Activated CD8-positive, alpha-beta memory T cell treated with anti-CD3 and anti-CD28 coated beads for 24 hours (primary cell): Measurements from ENCODE around the gene NLK.

Experiments used
- DNase-seq: peaks from one replicate; pipeline ENCODE4 v3.0.0-alpha.2; 2020

NLK gene

GRCh38 chr17:28041068-28041843 lies 1.2 kb upstream of the NLK start:
- peak; percentile 100 for DNase-seq

GRCh38 chr17:28041844-28042656 lies 427 bp upstream of the NLK start:
- no peak for DNase-seq

DNA sequence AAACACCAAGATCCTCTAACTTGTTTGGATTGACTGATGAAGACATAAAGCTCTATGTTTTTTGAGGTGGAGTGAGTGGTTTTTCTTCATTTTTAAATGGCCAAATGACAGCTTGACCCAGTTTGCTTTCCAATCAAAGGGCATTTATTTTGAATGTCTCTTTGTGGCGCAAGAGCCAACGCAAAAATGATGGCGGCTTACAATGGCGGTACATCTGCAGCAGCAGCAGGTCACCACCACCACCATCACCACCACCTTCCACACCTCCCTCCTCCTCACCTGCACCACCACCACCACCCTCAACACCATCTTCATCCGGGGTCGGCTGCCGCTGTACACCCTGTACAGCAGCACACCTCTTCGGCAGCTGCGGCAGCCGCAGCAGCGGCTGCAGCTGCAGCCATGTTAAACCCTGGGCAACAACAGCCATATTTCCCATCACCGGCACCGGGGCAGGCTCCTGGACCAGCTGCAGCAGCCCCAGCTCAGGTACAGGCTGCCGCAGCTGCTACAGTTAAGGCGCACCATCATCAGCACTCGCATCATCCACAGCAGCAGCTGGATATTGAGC lies 329 bp downstream of the NLK start:
- no peak for DNase-seq

GRCh38 chr17:28043296-28043695 lies 819 bp downstream of the NLK start:
- DNase-seq = no peak

GRCh38 chr17:28043741-28044140 lies 1.3 kb downstream of the NLK start:
- no peak for DNase-seq

- no peak for DNase-seq
These were observed 2.8 kb downstream of the NLK start for GRCh38 chr17:28045304-28045703.

DNA sequence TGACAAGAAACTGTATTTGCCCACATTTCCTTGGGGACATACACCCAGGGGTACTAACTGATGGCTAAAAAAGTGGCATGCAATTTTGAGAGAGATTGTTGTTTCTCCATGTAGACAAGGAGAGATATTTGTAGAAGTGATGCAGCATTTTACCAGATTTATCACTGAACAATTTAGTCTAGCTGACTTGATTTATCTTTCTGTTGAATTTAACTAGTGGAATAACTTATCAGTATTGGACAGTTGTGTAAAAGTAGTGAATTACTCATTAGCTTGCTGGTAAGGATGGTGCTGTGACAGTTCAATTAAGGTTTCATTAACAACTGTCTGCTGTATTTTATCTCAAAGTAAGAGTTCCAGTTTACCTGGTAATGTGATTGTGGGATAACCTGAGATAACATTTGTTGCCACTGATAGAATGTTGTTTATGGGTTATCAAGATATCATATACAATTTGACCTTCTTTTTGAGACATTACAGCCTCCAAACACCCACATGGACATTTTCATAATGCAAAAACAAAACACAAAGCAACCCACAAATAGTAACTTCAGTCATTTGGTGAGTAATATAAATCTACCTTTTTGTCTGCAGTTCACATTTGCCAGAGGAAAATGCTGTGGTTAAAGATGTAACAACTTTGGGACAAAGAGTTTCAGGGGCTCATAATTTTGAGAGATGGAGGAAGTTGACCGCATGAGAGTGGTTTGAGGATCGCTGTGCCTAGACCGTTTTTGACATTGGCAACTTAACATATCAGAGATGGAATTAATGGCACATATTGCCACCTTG lies 3.8 kb downstream of the NLK start:
- no peak for DNase-seq

- no peak for DNase-seq
These were observed 5.3 kb downstream of the NLK start for GRCh38 chr17:28047806-28048205.

DNA sequence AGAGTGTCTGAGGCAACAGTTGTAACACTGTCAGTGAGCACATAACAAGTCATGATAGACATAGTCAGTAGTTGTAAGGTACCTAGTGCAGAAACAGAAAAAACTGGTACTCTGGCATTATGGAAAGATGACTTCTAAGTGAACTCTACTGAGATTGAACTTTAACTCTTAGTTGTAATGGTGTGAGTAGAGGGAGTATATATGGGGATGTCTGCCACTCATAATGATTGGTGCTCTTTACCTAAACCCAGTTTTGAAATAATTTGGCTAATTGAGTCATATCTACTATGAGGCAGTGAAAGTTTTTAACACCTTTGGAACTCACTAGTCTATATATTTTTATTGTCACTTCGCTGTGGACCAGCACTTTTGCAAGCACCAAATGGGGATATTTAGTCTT lies 6.6 kb downstream of the NLK start:
- DNase-seq = no peak

DNA sequence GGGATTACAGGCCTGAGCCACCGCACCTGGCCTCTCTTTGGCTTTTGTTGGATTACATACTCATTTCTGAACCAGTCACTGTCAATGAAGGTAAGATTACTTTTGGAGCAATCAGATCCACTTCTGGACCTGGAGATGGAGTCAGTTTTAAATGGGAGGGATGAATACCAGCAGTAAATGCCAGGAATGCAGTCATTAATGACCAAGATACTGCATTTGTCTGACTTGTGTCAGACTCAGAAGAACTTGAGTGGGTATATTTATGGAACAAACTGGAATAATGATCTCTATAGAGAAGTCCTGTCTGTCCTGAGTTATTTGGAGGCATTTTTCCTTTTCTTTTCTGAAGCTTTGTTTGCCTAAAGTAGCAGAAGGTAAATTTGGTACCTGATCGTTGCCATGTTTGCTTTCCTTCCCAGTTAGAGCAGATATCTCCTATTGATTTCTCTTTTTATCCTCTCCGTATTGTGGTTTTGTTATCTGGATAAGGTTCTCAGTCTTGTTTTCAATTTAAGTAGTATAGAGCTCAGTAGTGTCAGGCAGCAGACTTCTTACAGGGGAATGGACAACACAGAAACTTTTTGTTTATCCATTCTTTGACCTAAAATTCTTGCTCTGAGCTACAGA lies 10.7 kb downstream of the NLK start:
- DNase-seq = no peak

DNA sequence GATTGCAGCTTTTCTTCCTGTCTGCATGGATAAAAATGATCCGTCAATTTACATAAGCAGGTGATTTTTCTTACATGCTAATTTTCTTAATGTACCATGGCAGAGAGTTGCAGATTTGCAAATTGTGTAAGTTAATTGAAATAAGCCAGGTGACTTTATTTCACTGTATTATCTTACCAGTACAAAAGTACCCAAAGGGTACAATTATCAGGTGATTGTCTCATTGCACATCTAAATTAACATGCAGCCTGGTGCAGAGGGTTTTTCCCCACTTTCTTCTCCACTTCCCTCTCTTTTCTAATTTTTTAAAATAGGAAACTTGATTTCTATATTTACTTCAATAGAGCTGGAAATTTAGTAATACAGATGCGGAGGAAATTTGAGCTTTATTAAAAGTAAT lies 11.2 kb downstream of the NLK start:
- DNase-seq = no peak

- DNase-seq = no peak
These were observed 13.2 kb downstream of the NLK start for GRCh38 chr17:28055546-28056275.

- DNase-seq = no peak
These were observed 13.8 kb downstream of the NLK start for GRCh38 chr17:28056276-28056620.

GRCh38 chr17:28057731-28058246 lies 15.3 kb downstream of the NLK start:
- no peak for DNase-seq

GRCh38 chr17:28059675-28060074 lies 17.2 kb downstream of the NLK start:
- no peak for DNase-seq

DNA sequence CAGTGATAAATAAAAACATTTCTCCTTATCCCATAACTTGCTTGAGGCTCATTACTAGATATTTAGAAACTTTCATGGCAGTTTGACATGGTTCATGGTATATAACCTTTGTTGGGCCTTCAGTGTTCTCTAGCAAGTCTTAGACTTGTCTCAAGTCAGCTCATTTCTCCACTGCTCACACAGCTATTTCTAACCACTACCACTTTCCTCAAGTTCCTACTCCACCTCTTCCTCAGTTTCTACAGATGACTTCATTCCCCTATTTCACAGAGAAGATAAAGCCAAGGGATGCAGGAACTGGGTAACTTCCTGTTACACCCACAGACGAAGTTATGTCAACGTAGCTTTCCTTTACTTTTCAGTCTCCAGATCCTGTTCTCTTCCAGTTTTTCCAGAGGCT lies 23.2 kb downstream of the NLK start:
- no peak for DNase-seq

DNA sequence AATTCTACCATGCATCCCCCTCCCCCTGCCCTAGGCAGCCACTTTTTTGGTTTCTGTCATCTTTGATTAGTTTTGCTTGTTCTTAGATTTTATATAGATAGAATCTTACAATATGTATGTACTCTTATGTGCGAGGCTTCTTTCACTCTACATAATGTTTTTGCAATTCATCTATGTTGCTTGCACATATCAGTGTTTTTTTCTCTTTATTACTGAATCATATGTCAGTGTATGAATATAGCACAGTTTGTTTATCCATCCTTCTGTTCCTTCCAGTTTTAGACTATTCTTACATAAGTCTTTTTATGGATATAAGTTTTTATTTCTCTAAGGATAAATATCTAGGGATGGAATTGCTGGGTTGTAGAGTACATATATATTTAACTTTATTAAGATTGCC lies 26.6 kb downstream of the NLK start:
- no peak for DNase-seq

- DNase-seq = no peak
These were observed 28.7 kb downstream of the NLK start for GRCh38 chr17:28071179-28071578.

DNA sequence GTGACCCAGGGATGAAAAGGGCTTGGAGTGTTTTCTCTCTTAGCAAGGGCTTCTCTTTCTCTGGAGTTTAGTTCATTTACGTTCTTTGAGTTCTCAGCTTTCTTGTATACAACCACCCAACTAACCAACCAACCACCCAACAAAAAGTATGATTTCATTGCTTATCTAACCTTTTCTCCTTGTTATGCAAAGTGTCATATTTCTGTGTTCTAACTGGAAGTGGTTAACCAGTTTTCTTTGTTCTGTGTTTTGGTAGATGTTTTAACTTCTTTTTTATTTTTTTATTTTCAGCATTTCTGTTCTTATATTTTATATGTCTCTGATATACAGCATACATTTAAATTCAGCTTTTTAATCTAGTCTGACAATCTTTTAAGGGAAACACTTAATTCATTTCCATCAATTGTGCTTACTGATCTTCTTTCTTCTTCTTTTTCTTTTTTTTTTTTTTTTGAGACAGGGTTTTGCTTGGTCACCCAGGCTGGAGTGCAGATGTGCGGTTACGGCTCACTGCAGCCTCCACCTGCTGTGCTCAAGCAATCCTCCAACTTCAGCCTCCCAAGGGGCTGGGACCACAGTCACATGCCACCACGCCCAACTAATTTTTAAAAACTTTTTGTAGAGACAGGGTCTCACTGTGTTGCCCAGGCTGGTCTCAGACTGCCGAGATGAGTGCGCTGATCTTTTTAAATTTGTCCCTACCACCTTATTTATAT lies 29.6 kb downstream of the NLK start:
- DNase-seq = no peak

GRCh38 chr17:28072936-28073533 lies 30.6 kb downstream of the NLK start:
- DNase-seq = no peak

GRCh38 chr17:28074010-28074409 lies 31.5 kb downstream of the NLK start:
- no peak for DNase-seq
